NCI-H82 treated with DMSO at 0.1 percent for 48 hours (cell line): Measurements from ENCODE around the gene LCN9.
"Not testable (repeated sequence)": the region's sequence is repeated elsewhere in the genome, so short reads cannot be mapped to it uniquely, and the experiment has no call there.

ENCODE experiments used
- DNase-seq: peaks from one replicate; lab custom pipeline; 2025; ENCODE audit not compliant: unreplicated experiment; lab: John Stamatoyannopoulos, UW

The LCN9 gene

DNA sequence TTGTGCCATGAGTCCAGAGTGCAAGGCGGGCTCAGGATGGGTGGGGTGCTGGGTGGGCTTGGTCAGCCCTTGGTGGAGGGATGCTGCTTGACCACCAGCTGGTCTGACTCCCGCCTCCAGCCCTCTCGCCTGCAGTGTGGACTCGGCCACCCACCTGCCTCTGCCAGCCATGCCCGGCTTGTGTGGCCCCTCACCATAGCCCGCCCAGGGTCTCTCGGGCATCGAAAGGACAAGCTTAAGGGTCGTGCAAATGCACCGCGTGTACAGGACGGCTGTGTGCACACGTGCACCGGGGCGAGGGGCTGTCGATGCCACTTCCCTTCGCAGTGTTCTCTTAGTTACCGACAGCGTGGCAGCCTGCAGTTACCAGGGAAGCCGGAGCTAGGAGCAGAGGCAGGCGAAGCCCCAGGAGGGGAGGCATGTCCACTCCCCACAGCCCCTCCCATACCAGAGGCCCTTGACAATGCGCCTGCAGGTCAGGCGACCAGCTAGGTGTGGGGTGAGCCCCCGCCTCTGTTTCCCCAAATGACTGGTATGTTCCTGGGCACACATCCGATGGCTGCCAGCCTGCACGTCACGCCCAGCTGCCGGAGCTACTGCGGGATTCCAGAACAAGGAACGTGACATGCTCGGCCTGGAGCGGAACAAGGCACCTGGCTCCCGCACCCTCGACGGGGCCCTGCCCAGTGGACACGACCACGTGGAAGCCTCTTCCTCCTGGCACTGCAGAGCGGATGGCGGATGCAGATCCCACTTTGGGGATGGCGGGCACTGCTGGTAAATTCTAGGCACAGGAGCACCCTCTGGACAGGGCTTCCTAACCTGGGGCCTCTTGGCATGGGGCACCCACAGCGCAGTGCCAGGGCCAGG is 7.8 kb downstream of the LCN9 start:
- DNase-seq: no peak

DNA sequence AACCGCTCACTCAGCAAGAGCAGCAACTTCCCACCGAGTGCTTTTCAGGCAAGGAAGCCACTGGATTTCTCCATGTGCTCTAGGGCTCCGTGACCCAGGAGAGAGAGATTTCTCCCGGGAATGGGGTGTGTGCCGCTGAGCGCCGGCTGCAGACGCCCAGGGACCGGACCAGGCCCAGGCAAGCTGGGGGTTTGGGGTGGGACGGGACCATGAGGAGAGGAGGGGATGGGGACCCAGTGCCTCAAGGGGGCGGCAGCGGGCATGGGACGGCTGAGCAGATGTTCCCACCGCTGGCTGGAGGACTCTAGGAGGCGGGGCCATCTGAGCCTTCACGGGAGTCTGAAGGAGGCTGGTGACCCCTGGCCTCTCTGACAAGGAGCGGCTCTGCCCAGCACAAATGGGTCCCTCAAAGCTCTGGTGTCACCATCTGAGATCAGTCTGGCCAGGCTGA is 8.5 kb downstream of the LCN9 start:
- DNase-seq: no peak

DNA sequence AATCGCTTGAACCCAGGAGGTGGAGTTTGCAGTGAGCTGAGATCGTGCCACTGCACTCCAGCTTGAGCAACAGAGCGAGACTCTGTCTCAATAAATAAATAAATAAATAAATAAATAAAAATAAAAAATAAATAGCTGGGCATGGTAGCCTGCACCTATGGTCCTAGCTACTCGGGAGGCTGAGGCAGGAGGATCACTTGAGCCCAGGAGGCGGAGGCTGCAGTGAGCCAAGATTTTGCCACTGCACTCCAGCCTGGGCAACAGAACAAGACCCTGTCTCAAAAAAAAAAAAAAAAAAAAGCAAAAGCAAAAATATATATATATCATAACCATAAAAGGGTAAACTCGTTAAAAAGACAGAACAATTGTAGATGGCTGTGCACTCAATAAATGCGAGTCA is 9.7 kb downstream of the LCN9 start:
- DNase-seq: not testable (repeated sequence)

DNA sequence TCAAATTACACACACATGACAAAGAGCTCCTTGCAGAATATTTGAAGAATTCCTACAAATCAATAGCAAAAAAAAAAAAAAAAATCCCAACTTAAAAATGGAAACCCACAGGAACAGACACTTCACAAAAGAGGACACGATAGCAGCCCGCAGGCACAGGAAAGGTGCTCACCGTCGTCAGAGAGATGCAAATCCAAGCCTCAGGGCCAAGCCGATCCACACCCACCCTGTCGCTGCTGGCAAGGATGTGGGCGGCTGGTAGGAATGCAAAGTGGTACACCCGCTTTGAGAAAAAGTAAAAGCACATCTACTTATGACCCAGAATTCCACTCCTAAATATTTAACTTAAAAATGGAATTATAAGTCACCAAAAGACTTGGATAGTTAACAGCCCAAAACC is 10.8 kb downstream of the LCN9 start:
- DNase-seq: no peak

DNA sequence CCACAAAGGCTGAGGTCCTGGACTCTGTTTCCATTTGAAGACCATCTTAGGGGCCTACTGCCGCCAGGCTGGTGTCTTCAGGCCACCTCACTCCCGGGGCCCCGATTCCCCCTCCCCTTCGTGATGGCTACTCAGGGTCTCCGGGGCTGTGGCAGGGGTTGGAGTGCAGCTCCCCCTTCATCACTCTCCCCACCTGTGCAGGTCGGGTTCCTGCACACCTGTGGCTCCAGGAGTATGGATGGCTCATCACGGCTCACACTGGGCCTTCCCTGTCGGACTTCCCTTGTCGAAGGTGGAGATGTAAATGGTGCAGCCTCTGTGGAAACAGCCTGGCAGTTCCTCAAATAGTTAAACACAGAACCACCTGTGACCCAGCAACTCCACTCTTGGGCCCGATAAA is 11.9 kb downstream of the LCN9 start:
- no peak for DNase-seq

DNA sequence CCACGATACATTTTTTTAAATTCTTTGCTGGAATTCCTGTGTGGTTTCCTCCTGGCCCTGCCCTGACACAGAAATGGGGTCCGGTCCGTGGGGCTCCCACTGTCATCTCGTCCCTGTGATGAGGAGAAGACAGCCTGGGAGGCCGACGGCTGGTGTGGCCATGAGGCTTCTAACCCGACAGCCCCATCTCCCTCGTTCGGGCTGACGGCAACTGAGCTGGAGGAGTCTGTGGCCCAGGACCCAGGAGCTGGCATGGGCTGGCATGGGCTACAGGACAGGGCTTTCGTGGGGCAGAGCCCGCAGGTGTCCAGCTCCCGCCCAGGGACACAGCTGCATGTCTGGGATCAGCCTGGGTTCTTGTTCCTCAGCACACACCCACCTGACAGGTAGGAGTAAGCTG is 13.8 kb downstream of the LCN9 start:
- no peak for DNase-seq

DNA sequence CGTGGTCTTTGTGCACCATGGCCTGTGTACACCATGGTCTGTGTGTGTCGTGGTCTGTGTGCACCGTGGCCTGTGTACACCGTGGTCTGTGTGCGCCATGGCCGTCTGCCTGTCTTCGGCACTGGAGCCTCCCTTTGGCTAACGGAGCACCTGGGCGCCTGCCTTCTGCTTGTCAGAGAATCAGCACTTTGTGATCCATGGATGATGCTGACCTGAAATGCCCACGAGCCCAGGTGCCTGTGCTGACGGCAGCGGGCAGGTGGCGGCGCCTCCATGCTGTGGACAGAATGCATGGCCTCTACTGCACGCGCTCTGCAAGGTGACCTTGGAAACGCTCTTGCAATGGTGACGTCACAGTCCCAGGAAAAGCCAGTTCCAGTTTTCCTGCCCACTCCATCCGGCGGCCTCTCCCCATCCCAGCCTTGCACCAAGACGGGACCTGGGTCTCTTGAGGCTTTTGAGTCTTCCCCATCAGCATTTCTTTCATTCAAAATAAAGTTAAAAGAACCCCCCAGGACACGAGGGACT is 14.6 kb downstream of the LCN9 start:
- no peak for DNase-seq

DNA sequence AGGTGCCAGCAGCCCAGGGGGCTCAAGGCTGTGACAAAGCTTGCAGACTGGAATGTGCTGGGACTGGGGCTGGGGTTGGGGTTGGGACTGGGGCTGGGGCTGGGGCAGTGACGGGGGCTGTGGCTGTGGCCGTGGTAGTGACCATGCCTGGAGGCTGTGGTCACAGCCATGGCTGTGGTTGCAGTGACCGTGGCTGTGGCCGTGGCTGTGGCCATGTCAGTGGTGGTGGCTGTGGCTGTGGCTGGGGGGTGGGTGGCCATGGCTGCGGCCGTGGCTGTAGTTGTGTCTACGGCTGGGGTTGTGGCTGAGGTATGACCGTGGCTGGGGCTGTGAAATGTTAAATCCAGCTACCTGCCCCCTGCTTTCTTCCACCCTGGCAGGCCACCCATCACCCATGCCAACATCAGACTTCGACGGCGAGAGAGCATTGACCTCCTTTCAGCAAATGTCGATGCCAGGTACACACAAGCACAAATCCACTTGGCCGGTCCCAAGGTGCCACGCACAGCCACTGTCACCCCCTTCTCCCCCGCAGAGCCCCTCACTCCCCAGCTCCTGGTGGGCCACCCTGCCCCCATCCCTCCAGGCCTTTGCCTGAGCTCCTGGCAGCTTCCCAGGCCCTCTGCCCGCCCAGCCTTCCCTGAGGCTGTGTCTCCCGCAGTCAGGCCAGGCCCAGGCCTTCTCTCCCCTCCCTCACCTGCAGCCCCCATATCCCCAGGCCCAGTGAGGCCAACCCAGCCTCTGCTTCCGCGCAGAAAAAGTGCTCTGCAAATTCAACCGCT is 15.3 kb downstream of the LCN9 start:
- no peak for DNase-seq

DNA sequence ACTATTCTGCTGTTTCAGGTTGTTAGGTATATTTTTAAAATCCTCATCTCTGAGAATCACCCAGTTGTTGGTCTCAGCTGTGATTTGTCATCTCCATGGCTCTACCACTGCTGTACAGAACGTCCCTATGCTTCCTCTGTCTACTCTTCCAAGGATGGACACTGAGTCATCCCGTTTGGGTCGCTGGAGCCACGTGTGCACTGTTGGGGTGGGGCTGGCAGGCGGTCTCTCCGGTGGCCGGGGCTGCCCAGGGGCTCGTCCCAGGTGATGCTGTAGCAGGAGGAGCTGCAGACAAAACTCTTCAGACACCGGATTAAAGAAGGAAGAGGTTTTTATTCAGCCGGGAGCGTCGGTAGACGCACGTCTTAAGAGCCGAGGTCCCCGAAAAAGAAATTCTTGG is 16.9 kb downstream of the LCN9 start:
- DNase-seq: no peak

DNA sequence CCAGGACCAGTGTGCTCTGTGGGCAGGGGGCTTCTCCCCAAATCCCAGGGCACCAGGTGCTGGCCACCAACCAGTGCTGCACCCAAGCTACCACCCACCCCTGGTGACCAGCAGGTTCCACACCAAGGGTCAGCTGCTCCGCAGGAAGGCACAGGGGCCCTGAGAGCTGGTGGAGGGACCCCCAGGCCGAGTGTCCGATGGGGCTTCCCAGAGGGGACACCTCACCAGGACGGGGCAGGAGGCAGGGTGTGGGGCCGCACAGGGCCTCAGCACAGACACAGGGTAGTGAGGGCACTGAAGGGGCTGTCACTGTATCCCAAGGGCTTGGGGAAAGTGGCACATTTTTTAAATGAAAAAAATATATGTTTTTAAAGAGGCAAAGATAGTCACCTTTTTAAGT is 18.1 kb downstream of the LCN9 start:
- DNase-seq: no peak

DNA sequence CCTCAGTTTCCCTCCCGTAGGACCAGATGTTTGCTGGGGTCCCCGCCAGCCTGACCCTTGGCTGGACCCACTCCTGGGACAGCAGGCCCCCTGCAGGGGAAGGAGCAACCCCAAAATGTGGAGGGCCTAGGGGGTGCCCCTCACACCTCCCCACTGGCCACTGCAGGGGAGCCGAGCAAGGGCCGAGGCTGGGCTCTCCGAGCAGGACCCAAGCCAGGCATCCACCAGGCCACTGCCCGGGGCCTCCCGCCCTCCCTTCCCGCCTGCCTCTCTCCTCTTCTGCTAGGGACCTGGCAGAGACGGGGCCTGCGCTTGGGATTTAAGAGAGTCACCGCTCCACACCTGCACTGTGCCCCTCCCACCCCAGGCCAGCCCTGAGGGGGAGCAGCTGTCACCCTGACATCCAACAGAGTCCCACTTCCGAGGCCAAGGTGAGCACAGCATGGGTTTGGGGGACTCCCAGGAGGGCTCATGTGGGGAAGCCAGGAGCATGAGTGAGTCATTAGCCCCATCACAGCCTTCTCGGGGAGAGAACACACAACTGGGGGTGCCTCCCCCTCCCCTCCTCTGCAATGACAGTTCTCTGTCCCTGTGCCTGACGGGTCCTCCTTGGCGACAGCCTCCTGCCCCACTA is 20.4 kb downstream of the LCN9 start:
- DNase-seq: no peak

DNA sequence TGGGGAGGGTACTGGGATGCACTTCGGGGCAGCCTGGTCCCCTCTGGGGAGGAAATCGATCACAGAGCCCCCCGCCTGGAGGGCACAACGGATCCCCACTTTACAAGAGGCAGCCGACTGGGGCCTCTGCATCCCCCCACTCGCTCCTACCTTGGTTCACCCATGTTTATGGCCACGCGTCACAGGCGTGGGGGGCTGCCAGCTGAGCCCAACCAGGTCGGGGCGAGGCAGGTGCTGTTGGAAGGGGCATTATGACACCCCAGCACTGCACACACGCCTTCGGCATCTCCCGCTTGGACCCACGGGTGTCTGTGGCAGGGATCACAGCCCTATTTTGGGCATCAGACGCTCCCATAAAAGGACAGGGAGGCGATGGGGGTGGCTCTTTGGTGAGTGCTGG is 21.6 kb downstream of the LCN9 start:
- DNase-seq: no peak

DNA sequence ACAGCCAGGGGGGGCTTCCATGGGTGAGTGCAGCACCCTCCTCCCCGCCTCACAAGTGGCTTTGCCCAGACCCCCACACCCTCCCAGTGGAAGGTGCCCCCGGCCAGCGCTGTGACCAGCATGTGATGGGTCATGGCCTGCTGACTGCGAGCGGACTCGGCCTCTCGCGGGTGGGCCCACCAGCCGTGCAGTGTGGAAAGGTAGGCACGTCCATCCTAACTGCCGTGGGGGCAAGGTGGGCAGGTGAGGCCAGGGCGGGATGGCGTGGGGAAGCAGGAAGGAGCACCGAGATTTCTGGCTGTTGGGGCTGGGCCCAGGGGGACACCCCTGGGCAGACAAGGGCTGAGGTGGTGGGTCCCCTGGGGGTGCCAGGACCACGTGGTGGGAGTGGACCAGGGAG is 24.1 kb downstream of the LCN9 start:
- DNase-seq: no peak

DNA sequence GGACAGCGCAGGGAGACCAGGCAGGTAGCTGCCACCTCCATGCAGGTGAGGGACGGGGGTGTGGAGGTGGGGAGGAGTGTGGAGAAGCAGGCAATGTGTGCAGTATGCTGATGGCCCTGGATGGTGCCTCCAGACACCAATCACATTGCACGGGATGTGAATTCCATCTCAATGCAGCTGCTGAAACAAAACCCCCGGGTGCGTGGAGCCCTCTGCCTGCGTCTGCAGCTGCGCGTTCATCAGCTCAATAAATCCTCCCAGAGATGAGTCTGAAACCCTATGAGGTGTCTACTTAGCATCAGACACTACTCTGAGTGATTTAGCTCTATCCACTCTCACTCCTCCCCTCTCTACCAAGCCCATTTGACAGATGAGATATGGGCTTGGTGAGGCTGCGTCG is 25.9 kb downstream of the LCN9 start:
- no peak for DNase-seq

DNA sequence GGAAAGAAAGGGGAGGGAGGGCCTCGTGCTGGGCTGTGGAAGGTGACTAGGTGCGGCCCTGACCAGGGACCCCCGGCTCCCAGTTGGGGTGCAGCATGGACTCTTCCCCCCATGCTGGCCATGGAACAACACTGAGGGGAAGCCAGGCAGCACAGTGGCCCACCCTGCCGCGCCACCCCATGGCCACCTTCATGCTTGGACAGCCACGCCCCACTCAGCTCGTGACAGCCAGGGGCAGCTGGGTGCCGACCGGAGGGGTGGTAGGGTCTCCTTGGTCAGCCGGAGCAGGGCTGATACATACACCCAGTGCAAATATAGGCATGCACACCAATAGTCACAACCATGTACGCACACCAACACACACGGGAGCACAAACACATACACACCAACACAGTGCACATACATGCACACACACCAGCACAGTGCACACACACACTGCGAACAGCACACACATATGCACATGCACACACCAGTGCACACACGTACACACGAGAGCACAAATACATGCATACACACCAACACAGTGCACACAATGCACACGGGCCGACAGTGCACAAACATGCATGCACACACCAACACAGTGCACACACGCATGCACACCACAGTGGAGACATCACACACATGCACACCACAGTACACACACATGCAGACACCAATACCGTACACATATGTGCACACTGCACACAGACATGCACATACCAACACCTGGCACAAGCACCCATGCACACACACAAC is 27.9 kb downstream of the LCN9 start:
- no peak for DNase-seq

DNA sequence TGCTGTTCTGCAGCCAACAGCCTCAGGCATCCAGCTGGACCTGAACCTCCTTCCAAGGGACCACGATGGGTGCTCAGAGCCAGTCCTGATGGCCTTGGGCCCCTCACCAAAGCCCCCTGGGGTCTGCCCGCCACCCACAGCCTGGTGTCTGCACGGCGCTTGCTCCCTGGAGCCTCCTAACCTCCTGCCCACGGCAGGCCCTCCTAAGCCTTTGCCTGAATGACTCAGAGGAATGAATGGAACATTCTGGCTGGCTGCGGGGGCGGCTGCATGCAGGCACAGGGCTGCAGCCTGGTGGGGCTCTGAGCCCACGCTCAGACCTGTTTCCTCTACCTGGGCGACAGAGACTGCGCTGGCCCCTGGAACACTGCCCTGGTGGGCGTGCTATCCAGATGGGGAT is 29.3 kb downstream of the LCN9 start:
- DNase-seq: no peak

DNA sequence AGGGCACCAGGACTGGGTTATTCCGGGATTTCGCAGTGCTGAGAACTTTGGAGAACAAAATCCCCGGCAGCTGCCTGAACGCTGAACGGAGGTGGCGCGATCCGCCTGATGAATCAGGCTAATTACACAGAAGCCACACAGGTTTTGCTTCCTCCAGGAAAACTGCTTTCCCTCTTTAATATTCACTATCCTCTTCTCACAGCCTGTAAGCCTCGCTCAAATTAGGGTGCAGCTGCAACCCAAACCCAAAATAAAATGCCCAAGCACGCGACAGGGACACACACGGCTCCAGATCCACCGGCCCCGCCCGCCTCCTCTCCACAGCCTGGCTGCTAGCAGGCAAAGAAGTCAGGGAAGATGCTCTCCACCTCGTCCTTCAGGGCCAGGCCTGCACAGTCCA is 30.2 kb downstream of the LCN9 start:
- no peak for DNase-seq

DNA sequence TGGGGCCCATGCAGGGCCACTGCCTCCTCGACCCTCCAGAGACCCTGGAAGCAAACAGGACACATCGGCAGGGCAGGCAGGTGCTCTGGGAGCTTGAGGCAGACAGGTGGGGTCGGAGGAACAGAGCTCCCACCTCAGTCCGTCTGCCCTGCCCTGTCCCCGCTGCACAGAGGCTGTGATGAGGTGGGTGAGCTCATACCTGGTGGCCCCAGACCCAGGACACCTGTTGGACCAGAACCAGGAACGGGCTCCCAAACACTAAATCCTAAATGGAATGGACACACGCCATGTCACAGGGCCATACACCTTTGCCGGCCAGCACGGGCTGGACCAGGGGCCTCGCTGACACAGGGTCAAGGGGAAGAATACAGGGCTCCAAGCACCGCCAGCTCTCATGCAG is 30.7 kb downstream of the LCN9 start:
- no peak for DNase-seq

DNA sequence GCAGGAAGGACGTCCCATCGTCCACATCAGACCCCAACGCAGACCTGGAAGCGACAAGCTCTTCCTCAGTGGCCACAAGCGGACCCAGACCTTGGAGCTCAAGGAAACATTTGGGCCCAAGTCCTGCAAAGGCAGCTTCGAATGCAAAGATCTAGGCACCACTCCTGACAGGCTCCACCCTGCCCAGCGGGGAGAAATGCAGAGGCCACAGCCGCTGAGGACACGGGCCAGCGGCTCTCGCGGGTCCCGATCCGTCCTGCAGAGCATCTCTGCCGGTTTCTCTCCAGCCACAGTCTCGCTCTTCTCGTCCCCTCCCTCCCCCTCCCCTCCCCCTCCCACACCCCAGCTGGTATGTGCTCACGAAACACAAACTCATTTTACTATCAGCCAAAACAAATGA is 31.3 kb downstream of the LCN9 start:
- DNase-seq: no peak

DNA sequence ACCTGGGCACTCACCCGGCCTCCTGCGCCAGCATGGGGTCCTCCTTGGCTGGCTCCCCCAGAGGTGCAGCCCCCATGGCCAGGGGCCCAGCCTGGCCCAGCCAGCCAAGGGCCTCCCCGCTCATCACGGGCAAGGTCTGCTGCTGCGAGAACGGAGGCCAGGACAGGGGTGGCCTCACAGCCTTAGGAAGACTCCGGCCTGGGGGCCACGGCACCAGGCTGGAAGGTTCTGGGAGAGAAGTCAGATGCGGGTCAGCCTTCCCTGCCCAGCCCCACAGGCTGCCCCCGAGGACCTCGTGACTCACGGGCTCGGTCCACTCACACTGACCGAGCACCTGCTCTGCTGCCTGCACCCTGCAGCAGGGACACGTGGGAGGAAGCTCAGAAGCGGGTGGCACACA is 31.9 kb downstream of the LCN9 start:
- no peak for DNase-seq

DNA sequence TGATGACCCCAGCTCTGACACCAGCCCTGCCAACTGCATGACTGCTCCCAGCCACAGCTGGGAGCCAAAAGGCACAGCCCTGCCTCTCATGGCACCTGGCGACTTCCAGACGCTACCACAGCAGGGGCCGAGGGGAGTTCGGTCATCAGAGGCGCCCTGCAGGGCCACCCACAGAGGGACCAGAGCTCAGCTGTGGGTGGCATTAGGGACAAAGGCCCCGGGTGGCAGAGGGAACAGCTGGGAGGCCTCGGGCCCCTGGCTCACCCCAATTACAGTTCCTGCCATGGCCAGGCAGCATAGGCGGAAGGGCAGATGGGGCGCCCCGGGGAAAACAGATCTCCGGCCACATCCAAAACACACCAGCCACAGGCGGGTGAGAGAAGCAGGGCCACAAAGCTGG is 32.5 kb downstream of the LCN9 start:
- no peak for DNase-seq
